ENCODE measurements around the gene DOCK2. TPM values are rescaled to one million over a fixed set of nuclear protein-coding genes. Genes with fewer than 3 reads are reported as not detected.

The DOCK2 gene
- total RNA-seq, 1 donor from 2014 or later: 3.9 TPM

DNA sequence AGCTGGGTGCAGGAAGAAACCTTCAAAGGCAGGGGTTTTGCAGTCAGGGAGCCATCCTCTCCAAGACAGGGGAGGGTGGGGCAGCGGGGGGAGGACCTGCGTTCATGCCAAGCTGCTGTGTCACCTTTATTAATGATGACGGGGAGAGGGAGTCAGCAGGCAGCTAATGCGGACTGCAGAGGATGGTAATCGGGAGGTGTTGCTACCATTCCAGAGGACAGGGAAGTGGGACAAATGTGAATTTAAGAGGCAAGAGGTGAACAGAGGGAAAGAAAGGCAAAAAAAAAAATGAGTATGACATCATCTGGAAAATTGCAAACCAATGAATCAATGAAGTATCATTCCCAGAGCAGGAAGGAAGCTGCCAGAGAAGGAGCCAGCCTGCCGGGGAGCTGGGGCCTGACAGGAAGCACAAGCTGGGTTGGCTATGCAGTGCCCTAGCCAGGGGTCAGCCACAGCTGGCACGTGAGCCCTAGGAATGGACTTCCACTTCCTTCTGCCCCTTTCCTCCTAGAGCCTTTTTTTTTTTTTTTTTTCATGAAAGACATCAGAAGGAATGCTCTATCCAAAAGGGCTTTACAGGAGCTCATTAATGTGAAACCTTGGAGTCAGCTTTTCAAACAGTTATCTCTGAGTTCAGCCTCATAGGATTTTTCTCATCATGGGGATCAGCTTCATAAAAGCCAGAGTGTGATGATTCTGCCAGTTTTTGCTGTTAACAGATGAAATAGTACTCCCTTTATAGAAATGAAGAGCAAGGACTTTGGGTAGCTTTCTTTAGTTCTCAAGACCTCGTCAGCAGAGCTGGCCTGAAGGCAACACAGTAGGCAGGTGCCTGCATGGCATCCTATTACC, 334.1 kb downstream of the DOCK2 start:
- no peaks in the 10 kb centered on the region for H3K36me3 ChIP-seq (ENCODE audit: control insufficient read depth, insufficient read depth, low read length)
- H3K4me3 ChIP-seq (ENCODE audit: low read depth, low read length): no peak overlapping the region
- no peaks in the 10 kb centered on the region for H3K27me3 ChIP-seq (ENCODE audit: control insufficient read depth, insufficient read depth, low read length)
- TF ChIP-seq CTCF (IDR thresholded peaks at IDR 0.05; ENCODE audit: insufficient read depth, low read length, poor library complexity, severe bottlenecking): no peak
- peak; percentile 65 for DNase-seq (ENCODE audit: low read depth)

DNA sequence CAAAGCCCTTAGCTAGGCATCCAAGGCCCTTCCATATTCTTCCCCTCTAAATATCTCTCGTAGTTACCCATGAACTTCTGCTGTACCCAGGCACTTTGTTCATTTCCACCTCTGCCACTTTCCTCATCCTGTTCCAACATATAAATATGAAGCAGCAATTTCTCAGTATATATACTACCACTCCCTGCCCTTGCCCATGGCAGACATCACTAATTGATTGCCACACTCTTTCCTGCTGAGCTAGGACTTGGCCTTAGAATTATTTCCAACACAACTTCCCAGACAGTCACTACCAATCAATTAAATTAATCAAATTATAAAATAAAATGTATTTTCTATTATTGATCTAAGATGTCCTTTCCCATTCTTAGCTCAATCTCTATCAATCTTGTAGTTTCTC, 334.7 kb downstream of the DOCK2 start:
- no peak for TF ChIP-seq CTCF (IDR thresholded peaks at IDR 0.05; ENCODE audit: insufficient read depth, low read length, poor library complexity, severe bottlenecking)
- no peaks in the 10 kb centered on the region for H3K36me3 ChIP-seq (ENCODE audit: control insufficient read depth, insufficient read depth, low read length)
- no peak for DNase-seq (ENCODE audit: low read depth)
- H3K27me3 ChIP-seq (ENCODE audit: control insufficient read depth, insufficient read depth, low read length): no peaks in the 10 kb centered on the region
- no peak overlapping the region for H3K4me3 ChIP-seq (ENCODE audit: low read depth, low read length)

DNA sequence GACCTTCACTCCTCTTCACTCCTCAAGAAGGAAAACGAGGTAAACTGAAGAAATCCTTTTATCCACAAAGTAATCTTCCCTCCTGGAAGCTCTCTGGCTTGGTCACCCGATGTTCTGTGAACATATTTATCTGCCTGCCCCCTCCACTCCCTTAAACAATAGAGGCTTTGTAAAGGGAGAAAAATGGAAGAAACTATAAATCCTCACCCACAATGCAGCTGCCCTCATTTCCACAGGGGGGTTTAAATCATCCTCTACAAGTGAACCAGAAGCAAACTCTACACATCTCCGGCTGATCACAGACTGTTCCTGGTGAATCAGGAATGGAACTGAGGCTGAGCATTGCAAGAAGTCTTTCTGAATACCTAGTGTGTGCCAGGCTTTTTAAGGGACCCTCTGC, 336.0 kb downstream of the DOCK2 start:
- H3K4me3 ChIP-seq (ENCODE audit: low read depth, low read length): no peak overlapping the region
- H3K27me3 ChIP-seq (ENCODE audit: control insufficient read depth, insufficient read depth, low read length): no peaks in the 10 kb centered on the region
- no peak for DNase-seq (ENCODE audit: low read depth)
- H3K36me3 ChIP-seq (ENCODE audit: control insufficient read depth, insufficient read depth, low read length): no peaks in the 10 kb centered on the region
- TF ChIP-seq CTCF (IDR thresholded peaks at IDR 0.05; ENCODE audit: insufficient read depth, low read length, poor library complexity, severe bottlenecking): no peak

DNA sequence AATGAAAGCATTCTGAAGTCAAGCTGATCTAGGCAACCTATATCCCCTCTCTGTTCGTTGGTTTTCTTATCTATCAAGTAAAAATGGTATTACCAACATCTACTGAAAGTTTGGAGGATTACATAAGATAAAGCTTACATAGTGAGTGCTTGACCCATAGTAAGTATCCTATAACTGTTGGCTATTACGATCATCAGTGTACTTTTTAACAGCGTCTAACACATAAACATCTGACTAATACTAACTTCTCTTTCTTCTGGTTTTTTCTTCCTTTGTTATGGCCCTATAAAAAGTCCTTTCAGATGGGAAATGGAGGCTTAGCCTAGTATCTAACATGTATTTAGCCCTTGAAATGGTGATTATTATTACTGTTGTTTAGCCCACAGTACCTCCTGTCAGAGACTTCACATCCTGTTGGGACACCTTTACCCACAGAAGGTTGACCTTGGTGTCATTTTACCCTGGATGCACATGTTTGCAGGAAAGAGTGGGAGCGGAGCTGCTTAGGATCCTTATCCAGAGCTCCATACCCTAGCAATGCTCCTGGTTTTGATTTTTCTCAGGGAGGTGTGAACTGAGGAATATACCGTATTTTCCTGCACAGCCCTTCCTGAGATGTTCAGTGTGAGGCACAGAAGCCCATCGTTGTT, 337.2 kb downstream of the DOCK2 start:
- Histone ChIP-seq H3K4me3 (ENCODE audit: low read depth, low read length) (no peak overlapping the region), H3K36me3 (ENCODE audit: control insufficient read depth, insufficient read depth, low read length) (no peaks in the 10 kb centered on the region), H3K27me3 (ENCODE audit: control insufficient read depth, insufficient read depth, low read length) (no peaks in the 10 kb centered on the region)
- TF ChIP-seq CTCF (IDR thresholded peaks at IDR 0.05; ENCODE audit: insufficient read depth, low read length, poor library complexity, severe bottlenecking): no peak
- no peak for DNase-seq (ENCODE audit: low read depth)

DNA sequence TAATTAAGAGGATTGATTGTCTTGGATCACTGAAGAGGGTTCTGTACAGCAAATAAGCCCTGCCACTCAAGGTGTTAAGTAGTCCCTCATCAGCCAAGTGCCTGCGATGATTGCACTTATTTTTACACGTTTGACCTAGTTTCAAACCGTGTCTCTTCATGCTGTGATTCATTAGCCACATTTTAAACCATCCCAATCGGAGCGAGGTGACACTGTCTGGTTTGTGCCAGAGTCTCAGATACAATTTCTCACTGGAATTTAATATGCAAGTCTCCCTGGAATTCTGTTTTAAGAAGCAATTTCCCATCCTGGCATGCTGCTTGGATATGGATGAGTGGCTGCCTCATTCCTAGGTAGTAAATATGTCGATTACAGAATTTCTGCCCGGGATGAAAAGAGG, 341.6 kb downstream of the DOCK2 start:
- no peak for DNase-seq (ENCODE audit: low read depth)
- TF ChIP-seq CTCF (IDR thresholded peaks at IDR 0.05; ENCODE audit: insufficient read depth, low read length, poor library complexity, severe bottlenecking): no peak
- H3K4me3 ChIP-seq (ENCODE audit: low read depth, low read length): peak overlapping the region; percentile 20

More for the DNA sequence above, 341.6 kb downstream of the DOCK2 start:
- Histone ChIP-seq H3K27me3 (ENCODE audit: control insufficient read depth, insufficient read depth, low read length) (no peaks in the 10 kb centered on the region), H3K36me3 (ENCODE audit: control insufficient read depth, insufficient read depth, low read length) (no peaks in the 10 kb centered on the region)
